GM19025 (cell line): ENCODE results near the gene BRF1.

Experiments used
- ATAC-seq: cut with Tn5 transposase; IDR thresholded peaks from one replicate; pipeline ENCODE4 v1.9.1; 2021; ENCODE audit warnings: mild to moderate bottlenecking, low read depth, moderate library complexity; ENCODE audit not compliant: unreplicated experiment

The BRF1 gene

GRCh38 chr14:105247026-105247425 lies 53.8 kb downstream of the BRF1 start:
- ATAC-seq, result no peak

- no peak for ATAC-seq
Measured at GRCh38 chr14:105244334-105244733, 56.5 kb downstream of the BRF1 start.

- ATAC-seq, result no peak
Measured at GRCh38 chr14:105241641-105242040, 59.2 kb downstream of the BRF1 start.

DNA sequence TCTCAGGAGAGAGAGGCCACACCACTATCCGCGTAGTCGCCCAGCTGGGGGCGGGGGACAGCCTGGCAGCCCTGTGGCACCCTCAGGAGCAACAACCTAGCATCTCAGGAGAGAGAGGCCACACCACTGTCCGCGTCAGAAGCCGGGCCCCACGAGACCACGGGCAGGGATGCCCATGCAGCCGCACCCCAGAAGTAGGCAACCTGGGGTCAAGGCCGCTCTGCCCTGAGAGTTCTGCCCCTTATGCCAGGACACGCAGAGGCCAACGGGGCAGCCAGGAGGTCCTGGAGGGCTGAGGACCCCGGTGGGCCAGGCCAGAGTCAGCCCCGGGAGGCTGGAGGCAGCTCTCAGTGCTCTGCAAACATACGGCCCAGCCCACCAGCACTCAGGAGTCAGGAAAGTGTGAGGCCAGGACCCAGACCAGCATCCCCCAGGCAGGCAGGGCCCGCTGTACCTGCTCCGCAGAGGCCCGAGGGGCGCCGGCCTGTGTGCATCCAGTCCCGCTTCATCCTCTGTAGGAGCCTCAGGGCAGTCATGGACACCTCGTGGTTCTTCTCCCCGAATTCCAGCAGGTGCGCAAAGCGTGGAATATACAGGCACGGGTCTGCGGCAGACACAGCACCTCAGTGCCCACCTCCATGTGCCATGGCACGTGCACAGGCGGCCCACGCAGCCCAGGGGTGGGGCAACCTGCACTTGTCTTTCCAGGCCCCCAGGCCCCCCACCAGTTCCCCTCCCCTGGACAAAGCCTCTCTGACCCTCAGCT lies 59.8 kb downstream of the BRF1 start:
- no peak for ATAC-seq

DNA sequence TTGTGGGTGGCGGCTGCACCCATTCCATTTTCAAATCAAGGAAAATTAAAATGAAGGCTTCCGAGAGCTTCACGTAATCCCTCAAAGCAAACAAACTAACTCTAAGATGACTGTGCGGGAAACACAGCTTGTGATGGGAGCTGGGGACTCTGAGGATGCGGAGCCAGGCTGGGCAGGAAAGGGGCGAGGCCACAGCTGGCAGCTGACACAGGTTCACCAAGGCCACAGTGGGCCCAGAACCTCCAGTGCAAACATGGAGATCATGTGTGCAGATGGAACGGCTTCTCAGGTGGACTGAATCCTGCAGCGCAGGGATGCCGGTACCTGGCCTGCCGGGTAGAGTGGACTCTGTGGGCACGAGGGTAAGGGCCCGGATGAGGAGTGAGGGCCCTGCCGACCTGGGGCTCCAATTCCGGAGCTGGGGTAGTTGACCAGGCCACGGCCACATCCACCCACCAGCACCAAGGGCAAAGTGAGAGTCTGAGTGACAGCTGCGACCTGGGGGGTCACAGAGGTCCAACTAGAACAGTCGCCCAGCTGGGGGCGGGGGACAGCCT lies 71.6 kb downstream of the BRF1 start:
- no peak for ATAC-seq

- no peak for ATAC-seq
Measured at GRCh38 chr14:105228562-105228961, 72.2 kb downstream of the BRF1 start.

GRCh38 chr14:105227346-105227745 lies 73.5 kb downstream of the BRF1 start:
- ATAC-seq, result no peak

GRCh38 chr14:105226198-105226597 lies 74.6 kb downstream of the BRF1 start:
- no peak for ATAC-seq

DNA sequence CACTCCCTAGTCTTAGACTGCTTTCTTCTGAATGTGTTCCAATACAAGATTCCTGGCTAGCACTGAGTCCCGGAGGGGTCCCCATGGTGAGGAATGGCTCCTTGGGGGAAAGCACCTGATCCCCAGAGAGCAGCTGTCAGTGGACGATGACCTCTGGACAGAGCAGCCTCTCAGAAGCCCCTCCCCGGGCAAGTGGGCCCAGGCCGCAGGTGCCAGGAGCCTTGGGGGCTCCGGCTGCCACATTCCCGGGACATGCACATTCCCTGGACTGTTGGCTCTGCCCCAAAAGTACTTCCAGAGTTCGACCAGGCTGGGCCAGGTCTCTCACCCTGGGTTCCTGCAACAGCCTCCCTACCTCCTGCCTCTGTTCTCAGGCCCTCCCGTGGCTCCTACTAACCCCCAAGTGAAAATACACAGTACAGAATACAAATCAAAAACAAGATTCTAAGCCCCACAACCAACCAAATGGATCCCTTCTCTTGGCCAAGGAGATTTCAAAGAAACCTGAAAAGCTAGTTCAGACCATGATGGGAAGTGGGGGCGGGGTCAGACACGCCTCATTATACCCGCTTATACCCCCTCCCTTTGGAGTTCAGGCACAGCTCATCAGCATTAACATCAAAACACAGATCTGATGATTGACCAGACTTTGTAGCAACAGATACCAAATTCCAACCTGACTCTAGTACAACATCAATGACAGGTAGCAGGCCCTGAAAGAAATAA lies 75.8 kb downstream of the BRF1 start:
- ATAC-seq, result no peak

- no peak for ATAC-seq
Measured at GRCh38 chr14:105223770-105224544, 76.8 kb downstream of the BRF1 start.

GRCh38 chr14:105223260-105223659 lies 77.5 kb downstream of the BRF1 start:
- ATAC-seq, result no peak

DNA sequence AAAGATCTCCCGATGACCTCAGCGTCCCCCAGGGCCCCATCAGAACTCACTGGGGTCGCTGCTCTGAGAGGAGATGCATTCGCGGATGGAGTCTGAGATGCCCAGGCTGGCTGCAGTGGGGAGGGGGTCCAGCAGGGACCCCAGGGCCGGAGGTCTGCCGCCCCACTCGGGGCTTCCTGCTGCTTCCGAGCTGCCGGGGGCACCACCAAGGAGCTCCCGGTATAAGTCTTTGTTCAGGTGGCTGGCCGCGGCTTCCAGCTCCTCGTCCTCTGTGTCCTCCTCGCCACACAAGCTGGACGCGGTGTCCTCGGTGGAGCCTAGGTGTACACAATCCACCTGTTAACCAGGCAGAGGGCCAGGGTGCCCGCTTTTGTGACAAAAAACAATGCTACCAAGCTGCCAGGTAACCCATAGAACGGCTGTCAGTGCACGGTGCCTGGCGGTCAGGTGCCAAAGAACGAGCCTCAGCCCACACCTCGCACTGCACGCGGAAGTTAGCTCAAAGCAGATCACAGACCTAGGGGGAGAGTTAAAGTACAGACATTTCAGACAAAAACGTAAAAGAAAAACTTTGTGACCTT lies 79.1 kb downstream of the BRF1 start:
- no peak for ATAC-seq

- no peak for ATAC-seq
Measured at GRCh38 chr14:105220699-105221597, 79.9 kb downstream of the BRF1 start.

GRCh38 chr14:105219753-105220152 lies 81.0 kb downstream of the BRF1 start:
- ATAC-seq, result no peak

DNA sequence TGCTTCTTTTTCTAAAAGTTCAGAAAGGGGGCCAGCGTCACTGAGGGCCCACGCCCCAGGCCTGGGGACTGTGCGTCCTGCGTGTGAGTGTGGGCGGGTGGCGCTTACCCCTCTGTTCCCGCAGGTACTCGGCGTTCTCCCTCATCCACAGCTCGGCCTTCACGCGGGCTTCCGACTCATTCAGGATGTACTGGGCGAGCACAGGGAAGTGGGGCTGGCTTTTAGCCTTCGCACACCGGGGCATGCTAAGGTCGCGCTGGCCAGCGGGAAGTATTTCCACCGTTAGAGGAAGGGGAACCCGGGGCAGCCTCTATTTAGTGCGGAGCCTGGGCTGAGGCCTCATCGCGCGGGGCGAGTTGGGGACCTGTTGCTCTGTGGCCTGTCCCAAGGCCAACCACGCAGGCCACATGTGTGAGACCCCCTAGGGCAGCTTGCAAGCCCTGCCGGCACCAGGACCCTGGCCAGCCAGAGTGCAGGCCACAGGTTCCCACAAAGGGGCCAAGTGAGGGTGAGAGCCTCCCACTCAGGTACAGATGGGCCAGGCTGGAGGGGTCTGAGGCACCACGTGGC lies 81.7 kb downstream of the BRF1 start:
- no peak for ATAC-seq

DNA sequence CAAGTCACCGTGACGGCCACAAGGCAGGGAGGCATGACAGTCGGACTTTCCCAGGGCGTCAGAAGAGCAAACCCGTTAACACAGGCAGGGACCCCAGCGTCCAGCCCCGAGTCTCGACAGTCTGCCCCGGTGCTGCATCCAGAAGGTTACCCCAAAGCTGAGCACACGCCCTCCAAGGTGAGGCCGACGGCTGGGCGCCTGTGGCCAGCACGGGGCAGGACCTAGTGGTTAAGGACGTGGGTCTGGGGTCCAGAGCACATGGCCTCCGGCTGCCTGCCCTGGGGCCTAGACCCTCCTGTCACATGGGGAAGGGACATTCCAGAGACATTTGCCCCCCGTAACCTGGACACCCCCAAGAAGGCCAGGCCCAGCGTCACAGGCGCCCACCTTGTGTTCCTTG lies 82.2 kb downstream of the BRF1 start:
- ATAC-seq, result no peak

GRCh38 chr14:105217774-105218173 lies 83.0 kb downstream of the BRF1 start:
- ATAC-seq, result no peak

- ATAC-seq, result no peak
Measured at GRCh38 chr14:105216490-105217247, 84.1 kb downstream of the BRF1 start.

DNA sequence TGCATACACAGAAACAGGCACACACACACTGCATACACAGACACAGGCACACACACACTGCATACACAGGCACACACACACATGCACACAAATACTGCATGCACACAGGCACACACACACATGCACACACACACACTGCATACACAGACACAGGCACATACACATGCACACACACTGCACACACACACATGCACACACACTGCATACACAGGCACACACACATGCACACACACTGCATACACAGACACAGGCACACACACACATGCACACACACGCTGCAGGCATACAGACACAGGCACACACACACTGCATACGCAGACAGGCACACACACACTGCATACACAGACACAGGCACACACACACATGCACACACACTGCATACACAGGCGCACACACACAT lies 85.2 kb downstream of the BRF1 start:
- no peak for ATAC-seq
